ENCODE data around the gene TMEM269. TPM values are rescaled to one million over a fixed set of nuclear protein-coding genes. Genes with fewer than 3 reads are reported as not detected.

The TMEM269 gene
- total and polyA plus RNA-seq, 9 of the 15 experiments (the other 6 are each of a cell fraction or from before 2014, with no cell fraction given), result 0.09 to 0.49 (median 0.21) TPM

- no peak overlapping the region for H3K4me2 ChIP-seq (ENCODE audit: insufficient read depth, low read length)
- H3K4me3 ChIP-seq, result no peak overlapping the region
- no peak for TF ChIP-seq FOS (IDR thresholded peaks at IDR 0.05; ENCODE audit: extremely low read depth, insufficient read length)
- TF ChIP-seq ZNF740 (CRISPR knock-in tag; IDR thresholded peaks at IDR 0.05), result no peak
- no peak for TF ChIP-seq ZNF740 (tag; IDR thresholded peaks at IDR 0.05)
- TF ChIP-seq ZNF12 (CRISPR knock-in tag; IDR thresholded peaks at IDR 0.05), result no peak
- POLR2A ChIA-PET, result interaction anchor here (0.8 kb wide), 1 partner anchor 50 kb away, joined by 3 read pairs; no protein-coding TSS in a partner anchor
- intact Hi-C loops (cut with micrococcal nuclease), result loop anchor here (10.0 kb wide), 2 partner anchors 390 to 590 kb away; no protein-coding TSS in a partner anchor
- no peak for FAIRE-seq
- DNase-seq (ENCODE audit: extremely low read depth in 1 of 4, low spot score in 3 of 4), result no peak
- 13% methylated on average over 11 of the region's 11 CpGs for WGBS (ENCODE audit: insufficient coverage, low coverage, missing lambda C conversion rate)
- H3K79me2 ChIP-seq (ENCODE audit: control insufficient read depth, insufficient read depth, low read length), result no peaks in the 10 kb centered on the region
- H4K20me1 ChIP-seq (replicated peaks; ENCODE audit: control insufficient read depth, insufficient read depth, low read length), result peaks cover 5% of the 10 kb centered on the region; the same call in 1 of the 2 replicates
- no TSS peak for BruUV-seq (replicated peaks)
- H2AFZ ChIP-seq (ENCODE audit: low read depth, low read length), result no peak overlapping the region
- H3K9ac ChIP-seq (ENCODE audit: insufficient read depth in 1 of 2, low read depth in 2 of 2, low read length in 2 of 2), result 0 out of 4 replicates have a peak overlapping the region, but pooled peaks of 1 of the 2 experiments have one; percentile 8
- peaks cover 7 to 45% of the 10 kb centered on the region in 2 experiments; a peak in 4 of 5 replicates for H3K27me3 ChIP-seq (ENCODE audit: control insufficient read depth in 2 of 2, insufficient read depth in 2 of 2, low read length in 2 of 2)
- peaks cover 5% of the 10 kb centered on the region for H3K9me1 ChIP-seq (ENCODE audit: control insufficient read depth, insufficient read depth, low read length)
- CTCF ChIA-PET (ENCODE audit: low intra/inter-chr PET ratio), result no interaction called here
- no peak overlapping the region for H3K27ac ChIP-seq (ENCODE audit: extremely low read depth, low read depth, low read length)
- no peak for ATAC-seq
- H3K36me3 ChIP-seq (ENCODE audit: control insufficient read depth, insufficient read depth, low read length), result no peaks in the 10 kb centered on the region
- H3K9me3 ChIP-seq (replicated peaks; ENCODE audit: control insufficient read depth, insufficient read depth, low read depth, low read length), result no peaks in the 10 kb centered on the region
- H3K4me1 ChIP-seq (replicated peaks in 1 of 2; ENCODE audit: control insufficient read depth in 2 of 2, insufficient read depth in 2 of 2, low read length in 2 of 2), result peaks cover 0 to 36% of the 10 kb centered on the region in 2 experiments; a peak in 3 of 5 replicates
- in situ Hi-C loops (cut with MboI), result loop anchor here (25.0 kb wide), 1 partner anchor 148 kb away; no protein-coding TSS in a partner anchor
Observed at GRCh38 chr1:42735056-42735455, 49.7 kb upstream of the TMEM269 start.
